ENCODE results near the gene ZMAT5. TPM values are rescaled to one million over a fixed set of nuclear protein-coding genes. Genes with fewer than 3 reads are reported as not detected.

The ZMAT5 gene
- total and polyA plus RNA-seq, 2 of the 13 experiments (the other 11 are each of a cell fraction or from before 2014, with no cell fraction given), result 20.7 to 27.8 TPM

GRCh38 chr22:29766632-29767170, at the start of gene ZMAT5 (continued):
- TF ChIP-seq SIX1 (CRISPR knock-in tag; IDR thresholded peaks at IDR 0.05; ENCODE audit: borderline replicate concordance), result no peak
- TF ChIP-seq GZF1 (CRISPR knock-in tag; IDR thresholded peaks at IDR 0.05), result no peak
- TF ChIP-seq ZNF124 (CRISPR knock-in tag; IDR thresholded peaks at IDR 0.05), result 0 out of 2 replicates have a peak, but pooled peaks have one; percentile 47
- no peak for TF ChIP-seq SMC3 (IDR thresholded peaks at IDR 0.05; ENCODE audit: low read length)
- TF ChIP-seq TARDBP (CRISPR knock-in tag; IDR thresholded peaks at IDR 0.05), result no peak
- peak; percentile 42 for TF ChIP-seq NFYC (CRISPR knock-in tag; IDR thresholded peaks at IDR 0.05)
- no peak for TF ChIP-seq ZSCAN9 (CRISPR knock-in tag; IDR thresholded peaks at IDR 0.05; ENCODE audit: borderline replicate concordance)
- no peak for TF ChIP-seq ELK4 (CRISPR knock-in tag; IDR thresholded peaks at IDR 0.05; ENCODE audit: borderline replicate concordance)
- TF ChIP-seq ZBTB44 (CRISPR knock-in tag; IDR thresholded peaks at IDR 0.05), result peak; percentile 66; the same call in 1 of the 2 replicates
- TF ChIP-seq SP5 (CRISPR knock-in tag; IDR thresholded peaks at IDR 0.05; ENCODE audit: borderline replicate concordance, low read depth), result no peak; the same call in 1 of the 2 replicates
- no peak for TF ChIP-seq SRSF1 (optimal IDR thresholded peaks at IDR 0.05; ENCODE audit: low read depth, low read length)
- no peak for TF ChIP-seq MBD4 (IDR thresholded peaks at IDR 0.05; ENCODE audit: borderline replicate concordance, low read length)
- TF ChIP-seq ZNF781 (CRISPR knock-in tag; IDR thresholded peaks at IDR 0.05; ENCODE audit: borderline replicate concordance, not compliant biosample characterization), result peak; percentile 86
- no peak for TF ChIP-seq ZNF121 (CRISPR knock-in tag; IDR thresholded peaks at IDR 0.05)
- peak; percentile 61; the same call in 1 of the 2 replicates for TF ChIP-seq BCL3 (CRISPR knock-in tag; IDR thresholded peaks at IDR 0.05)
- no peak for TF ChIP-seq FOXK2 (IDR thresholded peaks at IDR 0.05)
- TF ChIP-seq CC2D1A (CRISPR knock-in tag; IDR thresholded peaks at IDR 0.05), result no peak
- TF ChIP-seq PRDM4 (CRISPR knock-in tag; IDR thresholded peaks at IDR 0.05; ENCODE audit: borderline replicate concordance), result no peak
- TF ChIP-seq ZNF136 (CRISPR knock-in tag; IDR thresholded peaks at IDR 0.05; ENCODE audit: low read depth), result 0 out of 2 replicates have a peak, but pooled peaks have one; percentile 23
- TF ChIP-seq ZNF367 (CRISPR knock-in tag; IDR thresholded peaks at IDR 0.05; ENCODE audit: borderline replicate concordance), result no peak
- TF ChIP-seq USF2 (IDR thresholded peaks at IDR 0.05; ENCODE audit: low read depth, low read length), result no peak
- TF ChIP-seq USF2 (CRISPR knock-in tag; IDR thresholded peaks at IDR 0.05; ENCODE audit: borderline replicate concordance), result no peak
- no peak; the same call in 1 of the 2 replicates for TF ChIP-seq NR2F2 (IDR thresholded peaks at IDR 0.05; ENCODE audit: borderline replicate concordance, low read depth)
